ENCODE results near the gene SORCS2.

The SORCS2 gene

DNA sequence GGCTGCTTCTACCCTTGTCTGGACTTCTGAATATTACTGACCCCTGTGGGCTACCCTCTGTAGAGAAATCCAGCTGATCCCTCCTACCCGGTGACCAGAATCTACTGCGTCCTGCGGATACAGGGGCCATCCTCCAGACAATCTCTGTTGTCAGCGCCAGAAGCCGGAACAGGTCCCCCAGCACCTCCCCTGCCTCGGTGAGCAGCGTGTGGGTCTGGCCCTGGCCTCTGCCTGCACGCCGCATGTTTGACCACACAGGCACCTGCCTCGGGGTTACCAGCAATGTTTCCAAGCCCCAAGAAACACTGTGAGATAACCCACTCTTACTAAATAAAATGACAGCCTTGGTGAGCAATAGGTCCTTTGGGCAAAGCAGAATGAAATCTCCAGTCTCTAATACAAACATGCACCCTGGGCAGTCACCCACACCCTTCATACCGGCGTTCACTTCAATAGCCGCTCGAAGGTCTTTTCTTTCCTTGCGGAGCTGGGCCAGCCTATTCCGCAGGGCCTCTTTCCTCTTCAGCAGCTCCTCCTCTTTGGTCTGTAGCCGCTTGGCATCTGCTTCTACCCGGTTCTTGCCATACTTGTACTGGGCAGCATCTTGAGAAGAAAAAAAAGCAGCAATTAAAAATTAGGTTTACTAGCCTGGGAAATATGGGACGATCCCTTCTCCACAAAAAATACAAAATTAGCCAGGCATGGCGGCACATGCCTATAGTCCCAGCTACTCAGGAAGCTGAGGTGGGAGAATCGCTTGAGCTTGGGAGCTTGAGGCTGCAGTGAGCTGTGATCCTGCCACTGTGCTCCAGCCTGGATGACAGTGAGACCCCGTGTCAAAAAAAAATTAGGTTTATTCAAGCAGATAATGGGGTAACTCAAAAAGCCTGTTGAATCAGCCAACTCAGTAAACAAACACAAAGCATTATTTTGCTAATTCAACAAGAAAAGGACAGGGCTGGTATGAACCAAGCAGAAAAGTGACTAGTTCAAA, 582.3 kb downstream of the SORCS2 start:
- TF ChIP-seq EGR1 (IDR thresholded peaks at IDR 0.05) (no peak), TAF1 (IDR thresholded peaks at IDR 0.05; ENCODE audit: low read depth) (no peak), CEBPB (IDR thresholded peaks at IDR 0.05) (no peak), FOXM1 (IDR thresholded peaks at IDR 0.05; ENCODE audit: borderline replicate concordance, low read depth) (no peak)
- TF ChIP-seq, protein P1, sequence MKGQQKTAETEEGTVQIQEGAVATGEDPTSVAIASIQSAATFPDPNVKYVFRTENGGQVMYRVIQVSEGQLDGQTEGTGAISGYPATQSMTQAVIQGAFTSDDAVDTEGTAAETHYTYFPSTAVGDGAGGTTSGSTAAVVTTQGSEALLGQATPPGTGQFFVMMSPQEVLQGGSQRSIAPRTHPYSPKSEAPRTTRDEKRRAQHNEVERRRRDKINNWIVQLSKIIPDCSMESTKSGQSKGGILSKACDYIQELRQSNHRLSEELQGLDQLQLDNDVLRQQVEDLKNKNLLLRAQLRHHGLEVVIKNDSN (IDR thresholded peaks at IDR 0.05) = no peak

DNA sequence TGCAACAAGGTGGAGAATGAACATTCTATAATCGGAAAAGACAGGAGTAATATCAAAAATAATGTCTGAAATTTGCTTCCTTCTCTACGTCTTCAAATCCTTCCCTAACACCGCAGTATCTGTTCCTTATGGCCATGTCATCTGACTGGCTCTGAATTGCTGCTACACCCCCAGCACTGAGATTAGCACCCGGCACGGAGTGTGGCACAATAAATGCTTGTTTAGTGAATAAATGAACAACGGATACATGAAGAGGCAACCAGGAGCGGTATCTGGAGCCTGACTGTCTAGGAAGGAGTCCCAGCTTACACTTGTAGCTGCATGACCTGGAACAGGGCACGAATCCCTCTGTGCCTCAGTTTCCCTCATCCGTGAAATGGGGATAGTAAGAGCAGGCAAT, 583.1 kb downstream of the SORCS2 start:
- TF ChIP-seq EGR1 (IDR thresholded peaks at IDR 0.05) (no peak), RAD21 (IDR thresholded peaks at IDR 0.05; ENCODE audit: low read depth) (no peak), CREB1 (IDR thresholded peaks at IDR 0.05; ENCODE audit: low read depth) (no peak), TAF1 (IDR thresholded peaks at IDR 0.05; ENCODE audit: low read depth) (no peak), TCF12 (IDR thresholded peaks at IDR 0.05; ENCODE audit: low read depth) (no peak), CEBPB (IDR thresholded peaks at IDR 0.05) (no peak), TEAD4 (IDR thresholded peaks at IDR 0.05) (no peak), YY1 (IDR thresholded peaks at IDR 0.05; ENCODE audit: low read depth) (no peak), NFIC (IDR thresholded peaks at IDR 0.05) (no peak), FOXM1 (IDR thresholded peaks at IDR 0.05; ENCODE audit: borderline replicate concordance, low read depth) (no peak), EP300 (IDR thresholded peaks at IDR 0.05; ENCODE audit: borderline replicate concordance) (no peak), ZBTB7A (IDR thresholded peaks at IDR 0.05; ENCODE audit: low read depth) (no peak)
- TF ChIP-seq, protein P1 (IDR thresholded peaks at IDR 0.05) = no peak
- TF ChIP-seq, protein P2, sequence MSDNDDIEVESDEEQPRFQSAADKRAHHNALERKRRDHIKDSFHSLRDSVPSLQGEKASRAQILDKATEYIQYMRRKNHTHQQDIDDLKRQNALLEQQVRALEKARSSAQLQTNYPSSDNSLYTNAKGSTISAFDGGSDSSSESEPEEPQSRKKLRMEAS (IDR thresholded peaks at IDR 0.05) = no peak
- TF ChIP-seq, protein P3, sequence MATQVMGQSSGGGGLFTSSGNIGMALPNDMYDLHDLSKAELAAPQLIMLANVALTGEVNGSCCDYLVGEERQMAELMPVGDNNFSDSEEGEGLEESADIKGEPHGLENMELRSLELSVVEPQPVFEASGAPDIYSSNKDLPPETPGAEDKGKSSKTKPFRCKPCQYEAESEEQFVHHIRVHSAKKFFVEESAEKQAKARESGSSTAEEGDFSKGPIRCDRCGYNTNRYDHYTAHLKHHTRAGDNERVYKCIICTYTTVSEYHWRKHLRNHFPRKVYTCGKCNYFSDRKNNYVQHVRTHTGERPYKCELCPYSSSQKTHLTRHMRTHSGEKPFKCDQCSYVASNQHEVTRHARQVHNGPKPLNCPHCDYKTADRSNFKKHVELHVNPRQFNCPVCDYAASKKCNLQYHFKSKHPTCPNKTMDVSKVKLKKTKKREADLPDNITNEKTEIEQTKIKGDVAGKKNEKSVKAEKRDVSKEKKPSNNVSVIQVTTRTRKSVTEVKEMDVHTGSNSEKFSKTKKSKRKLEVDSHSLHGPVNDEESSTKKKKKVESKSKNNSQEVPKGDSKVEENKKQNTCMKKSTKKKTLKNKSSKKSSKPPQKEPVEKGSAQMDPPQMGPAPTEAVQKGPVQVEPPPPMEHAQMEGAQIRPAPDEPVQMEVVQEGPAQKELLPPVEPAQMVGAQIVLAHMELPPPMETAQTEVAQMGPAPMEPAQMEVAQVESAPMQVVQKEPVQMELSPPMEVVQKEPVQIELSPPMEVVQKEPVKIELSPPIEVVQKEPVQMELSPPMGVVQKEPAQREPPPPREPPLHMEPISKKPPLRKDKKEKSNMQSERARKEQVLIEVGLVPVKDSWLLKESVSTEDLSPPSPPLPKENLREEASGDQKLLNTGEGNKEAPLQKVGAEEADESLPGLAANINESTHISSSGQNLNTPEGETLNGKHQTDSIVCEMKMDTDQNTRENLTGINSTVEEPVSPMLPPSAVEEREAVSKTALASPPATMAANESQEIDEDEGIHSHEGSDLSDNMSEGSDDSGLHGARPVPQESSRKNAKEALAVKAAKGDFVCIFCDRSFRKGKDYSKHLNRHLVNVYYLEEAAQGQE (IDR thresholded peaks at IDR 0.05; ENCODE audit: low read depth) = no peak

DNA sequence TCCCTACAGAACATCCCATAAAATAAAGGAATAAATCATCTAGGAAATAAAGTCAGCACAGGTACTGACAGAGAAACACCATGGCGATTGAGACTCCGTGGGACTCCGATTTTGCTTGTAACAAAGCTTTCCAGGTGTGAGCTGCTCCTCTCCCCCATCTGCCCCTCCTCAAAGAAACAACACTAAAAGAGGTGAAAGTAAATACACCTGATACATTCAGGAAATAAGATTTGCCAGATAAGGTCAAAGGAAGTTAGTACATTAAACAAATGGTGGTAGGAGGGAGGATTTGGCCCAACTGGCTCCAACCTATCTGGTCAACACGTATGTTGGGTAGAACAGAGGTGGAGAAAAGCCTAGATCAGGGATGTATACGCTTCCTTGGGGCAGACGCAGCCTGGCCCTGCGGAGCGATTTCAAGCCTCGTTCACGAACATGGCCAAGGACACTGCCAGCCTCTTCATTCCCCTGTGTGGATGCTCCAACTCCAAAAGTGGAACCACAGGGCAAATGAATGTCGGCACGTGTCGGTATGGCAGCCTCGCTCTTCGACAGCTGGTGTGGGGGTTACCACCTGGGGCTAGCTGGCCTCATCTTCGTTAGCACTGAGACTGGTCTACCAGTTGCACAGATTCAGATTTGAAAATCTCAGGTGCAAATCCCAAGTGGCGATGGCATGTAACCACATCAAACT, 584.8 kb downstream of the SORCS2 start:
- TF ChIP-seq TCF12 (IDR thresholded peaks at IDR 0.05; ENCODE audit: low read depth) = no peak
- no peak for TF ChIP-seq NFIC (IDR thresholded peaks at IDR 0.05)

DNA sequence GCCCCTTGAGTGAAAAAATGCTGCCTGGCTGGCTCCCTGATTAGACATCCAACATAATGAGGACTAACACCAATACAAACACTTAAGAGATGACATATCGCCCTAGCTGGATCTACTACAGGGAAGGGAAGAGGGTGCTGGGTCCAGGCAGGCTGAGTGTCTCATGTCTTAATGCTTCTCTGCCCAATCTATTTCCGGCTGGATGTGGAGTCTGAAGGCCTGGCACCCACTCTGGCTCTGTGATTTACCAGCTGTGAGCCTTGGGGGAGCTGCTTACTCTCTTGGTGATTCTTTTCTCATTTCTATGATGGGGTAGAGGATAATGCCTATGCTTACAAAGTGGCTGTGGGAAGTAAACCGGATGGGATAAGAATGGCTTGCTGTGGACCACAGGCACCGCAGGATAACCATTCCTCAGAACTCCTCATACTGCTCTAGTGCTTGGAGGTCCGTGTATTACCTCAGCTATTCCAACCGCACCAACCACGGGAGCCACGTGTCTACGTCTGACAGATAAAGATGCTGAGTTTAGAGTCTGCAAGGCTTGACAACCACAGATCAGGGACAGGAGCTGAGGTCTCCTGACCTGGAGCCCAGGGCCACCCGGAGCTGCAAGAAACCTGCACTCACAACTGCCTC, 585.7 kb downstream of the SORCS2 start:
- no peak for TF ChIP-seq YY1 (IDR thresholded peaks at IDR 0.05; ENCODE audit: low read depth)
- no peak for TF ChIP-seq CREB1 (IDR thresholded peaks at IDR 0.05; ENCODE audit: low read depth)

DNA sequence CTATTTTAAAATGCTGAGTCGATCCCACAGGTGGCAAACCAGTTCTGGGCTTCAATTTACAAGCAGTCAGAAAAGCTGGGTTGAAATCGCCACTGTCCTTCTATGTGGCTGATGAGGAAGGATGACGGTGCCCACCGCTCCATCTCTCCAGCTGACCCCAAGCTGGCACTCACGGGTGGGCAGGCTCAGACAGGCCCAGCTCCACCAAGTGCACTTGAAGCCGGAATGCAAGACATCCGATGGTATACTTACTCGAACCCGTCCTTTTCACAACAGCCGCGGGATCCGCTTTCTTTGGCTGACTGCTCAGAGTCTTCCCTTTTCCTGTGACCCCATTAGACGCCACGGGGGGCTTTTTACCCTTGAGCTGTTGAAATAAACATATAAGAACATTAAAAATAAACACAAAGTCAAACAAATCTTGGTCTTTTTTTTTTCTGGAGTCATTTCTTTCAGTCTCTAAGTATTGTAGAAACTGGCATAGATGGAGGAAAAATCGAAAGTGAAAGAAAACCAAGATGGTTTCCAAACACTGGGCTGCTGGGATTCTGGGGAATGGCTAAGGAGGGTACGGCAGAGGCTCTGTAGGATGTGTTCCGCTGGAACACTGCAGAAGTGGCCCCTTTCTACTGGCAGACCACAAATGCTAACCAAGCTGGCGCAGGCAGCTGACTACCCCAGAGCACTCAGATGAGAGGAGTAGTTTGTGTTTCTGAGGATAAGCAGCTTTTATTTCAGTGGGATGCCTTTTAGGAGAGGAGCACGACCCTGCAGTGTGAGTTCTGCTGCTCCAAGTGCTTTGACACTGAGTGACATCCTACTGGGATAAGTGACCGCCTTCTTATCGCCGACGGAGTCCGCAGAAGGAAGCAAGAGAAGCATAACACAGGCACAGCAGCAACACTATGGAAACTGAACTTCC, 586.4 kb downstream of the SORCS2 start:
- no peak for TF ChIP-seq CEBPB (IDR thresholded peaks at IDR 0.05)
- TF ChIP-seq EP300 (IDR thresholded peaks at IDR 0.05; ENCODE audit: borderline replicate concordance) = no peak
- no peak for TF ChIP-seq ZBTB7A (IDR thresholded peaks at IDR 0.05; ENCODE audit: low read depth)
- no peak for TF ChIP-seq TAF1 (IDR thresholded peaks at IDR 0.05; ENCODE audit: low read depth)
- no peak for TF ChIP-seq TCF12 (IDR thresholded peaks at IDR 0.05; ENCODE audit: low read depth)
- no peak for TF ChIP-seq NFIC (IDR thresholded peaks at IDR 0.05)
- no peak for TF ChIP-seq YY1 (IDR thresholded peaks at IDR 0.05; ENCODE audit: low read depth)
- TF ChIP-seq, protein P1 (IDR thresholded peaks at IDR 0.05) = no peak
- no peak for TF ChIP-seq FOXM1 (IDR thresholded peaks at IDR 0.05; ENCODE audit: borderline replicate concordance, low read depth)
- TF ChIP-seq CREB1 (IDR thresholded peaks at IDR 0.05; ENCODE audit: low read depth) = no peak

DNA sequence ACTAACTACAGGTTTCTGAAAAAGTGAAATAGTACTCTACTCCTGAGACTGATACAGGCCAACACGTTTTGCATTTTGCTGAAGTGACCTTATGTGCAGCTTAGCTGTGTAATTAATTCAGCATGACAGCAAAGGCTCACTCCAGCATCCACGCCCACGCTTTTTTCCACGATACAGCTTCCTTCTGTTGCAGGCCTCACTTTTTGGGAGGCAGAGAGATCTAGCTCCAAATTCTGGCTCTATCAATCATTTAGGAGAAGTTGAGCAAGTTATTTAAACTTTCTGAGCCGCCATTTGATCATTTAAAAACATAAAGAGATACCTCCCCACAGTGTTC, 587.1 kb downstream of the SORCS2 start:
- TF ChIP-seq YY1 (IDR thresholded peaks at IDR 0.05; ENCODE audit: low read depth) = no peak
- TF ChIP-seq ZBTB7A (IDR thresholded peaks at IDR 0.05; ENCODE audit: low read depth) = no peak
- TF ChIP-seq TCF12 (IDR thresholded peaks at IDR 0.05; ENCODE audit: low read depth) = no peak
- TF ChIP-seq EGR1 (IDR thresholded peaks at IDR 0.05) = no peak
- TF ChIP-seq NFIC (IDR thresholded peaks at IDR 0.05) = no peak
- TF ChIP-seq, protein P1 (IDR thresholded peaks at IDR 0.05) = no peak
- no peak for TF ChIP-seq CREB1 (IDR thresholded peaks at IDR 0.05; ENCODE audit: low read depth)
- no peak for TF ChIP-seq TAF1 (IDR thresholded peaks at IDR 0.05; ENCODE audit: low read depth)
- TF ChIP-seq, protein P3 (IDR thresholded peaks at IDR 0.05; ENCODE audit: low read depth) = no peak
- no peak for TF ChIP-seq EP300 (IDR thresholded peaks at IDR 0.05; ENCODE audit: borderline replicate concordance)
- TF ChIP-seq RAD21 (IDR thresholded peaks at IDR 0.05; ENCODE audit: low read depth) = no peak
- TF ChIP-seq, protein P2 (IDR thresholded peaks at IDR 0.05) = no peak
- TF ChIP-seq TEAD4 (IDR thresholded peaks at IDR 0.05) = no peak
- no peak for TF ChIP-seq FOXM1 (IDR thresholded peaks at IDR 0.05; ENCODE audit: borderline replicate concordance, low read depth)

All from Ishikawa (cell line).